ENCODE results near the gene BANK1. TPM values are rescaled to one million over a fixed set of nuclear protein-coding genes. Genes with fewer than 3 reads are reported as not detected.
A peak's percentile ranks its signal among the peaks of the same experiment; 100 is the strongest.

BANK1 gene
- total RNA-seq, 1 donor from 2014 or later = 0.19 TPM

DNA sequence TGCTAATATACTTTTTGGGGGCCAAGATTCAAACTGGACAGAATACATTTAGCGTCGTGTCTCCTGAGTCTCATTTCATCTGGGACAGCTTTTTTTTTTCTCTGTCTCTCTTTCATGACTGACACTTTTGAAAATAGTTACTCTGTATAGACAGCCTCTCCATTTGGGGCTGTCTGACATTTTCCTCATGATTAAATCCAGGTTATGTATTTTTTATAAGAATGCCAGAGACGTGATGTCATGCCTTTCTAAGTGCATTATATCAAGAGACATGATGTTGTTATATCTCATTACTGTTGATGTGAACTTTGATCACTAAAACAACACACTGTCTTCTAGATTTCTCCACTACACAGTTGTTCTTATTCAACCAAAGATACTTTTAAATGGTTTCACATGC is 199.0 kb downstream of the BANK1 start:
- H3K36me3 Mint-ChIP-seq = no peaks in the 10 kb centered on the region
- no peak overlapping the region for H3K27ac ChIP-seq
- peaks cover 2% of the 10 kb centered on the region for H3K27me3 Mint-ChIP-seq (ENCODE audit: insufficient read depth, low read depth)
- H3F3A ChIP-seq (ENCODE audit: low read depth) = no peaks in the 10 kb centered on the region
- H3K9me3 ChIP-seq (ENCODE audit: low read depth) = no peaks in the 10 kb centered on the region
- no peaks in the 10 kb centered on the region for H3K27me3 ChIP-seq
- no peak overlapping the region for H3K4me3 Mint-ChIP-seq
- no peak overlapping the region for H3K4me2 ChIP-seq
- no peak overlapping the region for H3K27ac Mint-ChIP-seq
- H4K20me1 ChIP-seq (ENCODE audit: low read depth) = no peaks in the 10 kb centered on the region
- H3K4me1 ChIP-seq = no peaks in the 10 kb centered on the region
- no peaks in the 10 kb centered on the region for H3K4me1 Mint-ChIP-seq
- no peak for DNase-seq (ENCODE audit: low spot score)
- H3K79me2 ChIP-seq (ENCODE audit: low read depth) = no peaks in the 10 kb centered on the region
- no peak for TF ChIP-seq EZH2 (IDR thresholded peaks at IDR 0.05)
- TF ChIP-seq EZH2phosphoT487 (IDR thresholded peaks at IDR 0.05) = no peak
- TF ChIP-seq, protein P1, sequence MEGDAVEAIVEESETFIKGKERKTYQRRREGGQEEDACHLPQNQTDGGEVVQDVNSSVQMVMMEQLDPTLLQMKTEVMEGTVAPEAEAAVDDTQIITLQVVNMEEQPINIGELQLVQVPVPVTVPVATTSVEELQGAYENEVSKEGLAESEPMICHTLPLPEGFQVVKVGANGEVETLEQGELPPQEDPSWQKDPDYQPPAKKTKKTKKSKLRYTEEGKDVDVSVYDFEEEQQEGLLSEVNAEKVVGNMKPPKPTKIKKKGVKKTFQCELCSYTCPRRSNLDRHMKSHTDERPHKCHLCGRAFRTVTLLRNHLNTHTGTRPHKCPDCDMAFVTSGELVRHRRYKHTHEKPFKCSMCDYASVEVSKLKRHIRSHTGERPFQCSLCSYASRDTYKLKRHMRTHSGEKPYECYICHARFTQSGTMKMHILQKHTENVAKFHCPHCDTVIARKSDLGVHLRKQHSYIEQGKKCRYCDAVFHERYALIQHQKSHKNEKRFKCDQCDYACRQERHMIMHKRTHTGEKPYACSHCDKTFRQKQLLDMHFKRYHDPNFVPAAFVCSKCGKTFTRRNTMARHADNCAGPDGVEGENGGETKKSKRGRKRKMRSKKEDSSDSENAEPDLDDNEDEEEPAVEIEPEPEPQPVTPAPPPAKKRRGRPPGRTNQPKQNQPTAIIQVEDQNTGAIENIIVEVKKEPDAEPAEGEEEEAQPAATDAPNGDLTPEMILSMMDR (IDR thresholded peaks at IDR 0.05) = no peak
- no peak overlapping the region for H2AFZ ChIP-seq (replicated peaks)
- no peaks in the 10 kb centered on the region for H3K36me3 ChIP-seq
- no peak overlapping the region for H3K9ac ChIP-seq
- no peak overlapping the region for H3K4me3 ChIP-seq
- H3K9me3 Mint-ChIP-seq = no peaks in the 10 kb centered on the region

GRCh38 chr4:101992446-101992845 is 201.9 kb downstream of the BANK1 start:
- no peak overlapping the region for H3K4me3 Mint-ChIP-seq
- Histone ChIP-seq H3K9me3 (ENCODE audit: low read depth) (no peaks in the 10 kb centered on the region), H3K27ac (no peak overlapping the region), H3K79me2 (ENCODE audit: low read depth) (no peaks in the 10 kb centered on the region), H3K4me2 (no peak overlapping the region), H3K9ac (no peak overlapping the region), H2AFZ (replicated peaks) (peak overlapping the region; percentile 30), H3F3A (ENCODE audit: low read depth) (no peaks in the 10 kb centered on the region), H3K27me3 (no peaks in the 10 kb centered on the region), H3K36me3 (no peaks in the 10 kb centered on the region), H3K4me3 (no peak overlapping the region), H3K4me1 (no peaks in the 10 kb centered on the region), H4K20me1 (ENCODE audit: low read depth) (no peaks in the 10 kb centered on the region)
- no peaks in the 10 kb centered on the region for H3K4me1 Mint-ChIP-seq
- H3K36me3 Mint-ChIP-seq = no peaks in the 10 kb centered on the region
- no peak overlapping the region for H3K27ac Mint-ChIP-seq
- H3K27me3 Mint-ChIP-seq (ENCODE audit: insufficient read depth, low read depth) = peaks cover 6% of the 10 kb centered on the region
- DNase-seq (ENCODE audit: low spot score) = no peak
- peaks cover 3% of the 10 kb centered on the region for H3K9me3 Mint-ChIP-seq
- TF ChIP-seq, protein P1 (IDR thresholded peaks at IDR 0.05) = no peak
- TF ChIP-seq EZH2 (IDR thresholded peaks at IDR 0.05) (no peak), EZH2phosphoT487 (IDR thresholded peaks at IDR 0.05) (no peak)

GRCh38 chr4:101993002-101993841 is 202.7 kb downstream of the BANK1 start:
- Mint-ChIP-seq H3K4me3 (no peak overlapping the region), H3K36me3 (no peaks in the 10 kb centered on the region)
- peak overlapping the region; percentile 30 for H2AFZ ChIP-seq (replicated peaks)

More at GRCh38 chr4:101993002-101993841, 202.7 kb downstream of the BANK1 start:
- peaks cover 3% of the 10 kb centered on the region for H3K9me3 Mint-ChIP-seq
- H3K36me3 ChIP-seq = no peaks in the 10 kb centered on the region
- no peaks in the 10 kb centered on the region for H3F3A ChIP-seq (ENCODE audit: low read depth)
- no peak overlapping the region for H3K4me2 ChIP-seq
- H3K27ac Mint-ChIP-seq = no peak overlapping the region
- no peak overlapping the region for H3K27ac ChIP-seq
- H3K4me1 Mint-ChIP-seq = no peaks in the 10 kb centered on the region
- TF ChIP-seq EZH2 (IDR thresholded peaks at IDR 0.05) = no peak
- TF ChIP-seq, protein P1 (IDR thresholded peaks at IDR 0.05) = no peak
- TF ChIP-seq EZH2phosphoT487 (IDR thresholded peaks at IDR 0.05) = no peak
- no peaks in the 10 kb centered on the region for H3K4me1 ChIP-seq
- H4K20me1 ChIP-seq (ENCODE audit: low read depth) = no peaks in the 10 kb centered on the region
- no peak overlapping the region for H3K4me3 ChIP-seq
- H3K79me2 ChIP-seq (ENCODE audit: low read depth) = no peaks in the 10 kb centered on the region
- H3K27me3 Mint-ChIP-seq (ENCODE audit: insufficient read depth, low read depth) = peaks cover 6% of the 10 kb centered on the region
- H3K27me3 ChIP-seq = no peaks in the 10 kb centered on the region
- H3K9me3 ChIP-seq (ENCODE audit: low read depth) = no peaks in the 10 kb centered on the region
- DNase-seq (ENCODE audit: low spot score) = no peak
- no peak overlapping the region for H3K9ac ChIP-seq
